H9 (cell line): ENCODE data around the gene VAV3. TPM values are rescaled to one million over a fixed set of nuclear protein-coding genes. Genes with fewer than 3 reads are reported as not detected.

Experiments used
- DNase-seq: peaks from one replicate; pipeline ENCODE4 v3.0.0-alpha.2; 2017
- H2AFZ ChIP-seq: one replicate; pipeline ENCODE4 v1.6.1; 2013; ENCODE audit warnings: mild to moderate bottlenecking, low read length, control low read depth, moderate library complexity
- H2AK5ac ChIP-seq: 2 replicates; pipeline ENCODE4 v1.6.1; 2013; ENCODE audit warnings: low read length, control low read depth, mixed read lengths; ENCODE audit not compliant: insufficient read length
- H2BK120ac ChIP-seq: one replicate; pipeline ENCODE4 v1.6.1; 2013; ENCODE audit warnings: low read depth, mild to moderate bottlenecking, low read length, control low read depth, inconsistent platforms; ENCODE audit not compliant: poor library complexity, severe bottlenecking
- H2BK12ac ChIP-seq: 2 replicates; pipeline ENCODE4 v1.6.1; 2013; ENCODE audit warnings: low read length, control low read depth, mixed read lengths, low read depth; ENCODE audit not compliant: insufficient read length
- H2BK15ac ChIP-seq: 2 replicates; pipeline ENCODE4 v1.6.1; 2013; ENCODE audit warnings: low read depth, low read length, control low read depth
- H2BK20ac ChIP-seq: one replicate; pipeline ENCODE4 v1.6.1; 2013; ENCODE audit warnings: low read depth, mild to moderate bottlenecking, low read length, control low read depth, inconsistent platforms; ENCODE audit not compliant: poor library complexity, severe bottlenecking
- H2BK5ac ChIP-seq: 2 replicates; pipeline ENCODE4 v1.6.1; 2013; ENCODE audit warnings: low read length, control low read depth, mixed read lengths; ENCODE audit not compliant: insufficient read length
- H3K14ac ChIP-seq: 2 replicates; pipeline ENCODE4 v1.6.1; 2013; ENCODE audit warnings: low read length, control low read depth; ENCODE audit not compliant: insufficient read depth
- H3K18ac ChIP-seq: 2 replicates; pipeline ENCODE4 v1.6.1; 2013; ENCODE audit warnings: low read depth, mild to moderate bottlenecking, mixed read lengths, low read length, control low read depth; ENCODE audit not compliant: insufficient read length
- H3K23ac ChIP-seq: 2 replicates; pipeline ENCODE4 v1.6.1; 2013; ENCODE audit warnings: low read length, control low read depth, mixed read lengths, low read depth; ENCODE audit not compliant: insufficient read length
- H3K23me2 ChIP-seq: 2 replicates; pipeline ENCODE4 v1.6.1; 2013; ENCODE audit warnings: low read depth, mild to moderate bottlenecking, mixed read lengths, low read length, control low read depth; ENCODE audit not compliant: insufficient read length, poor library complexity, severe bottlenecking
- H3K27ac ChIP-seq: 2 replicates; pipeline ENCODE4 v1.5.1; 2013; ENCODE audit warnings: low read length, control low read depth, mixed read lengths, low read depth; ENCODE audit not compliant: insufficient read length
- H3K27me3 ChIP-seq: 2 replicates; pipeline ENCODE4 v1.6.1; 2013; ENCODE audit warnings: low read length, control low read depth, inconsistent platforms; ENCODE audit not compliant: insufficient read depth
- H3K4ac ChIP-seq: 2 replicates; pipeline ENCODE4 v1.6.1; 2013; ENCODE audit warnings: low read depth, mild to moderate bottlenecking, control low read depth, inconsistent platforms, low read length, moderate library complexity
- H3K4me1 ChIP-seq: 2 replicates; pipeline ENCODE4 v1.6.1; 2013; ENCODE audit warnings: low read length, control low read depth, inconsistent platforms; ENCODE audit not compliant: insufficient read depth
- H3K4me2 ChIP-seq: 2 replicates; pipeline ENCODE4 v1.6.1; 2013; ENCODE audit warnings: low read length, control low read depth, mixed read lengths; ENCODE audit not compliant: insufficient read length, insufficient read depth
- H3K56ac ChIP-seq: 2 replicates; pipeline ENCODE4 v1.6.1; 2013; ENCODE audit warnings: low read depth, mild to moderate bottlenecking, mixed read lengths, low read length, control low read depth; ENCODE audit not compliant: insufficient read length
- H3K79me1 ChIP-seq: 2 replicates; pipeline ENCODE4 v1.6.1; 2013; ENCODE audit warnings: low read depth, mild to moderate bottlenecking, moderate library complexity, low read length, control low read depth, inconsistent platforms; ENCODE audit not compliant: insufficient read depth, poor library complexity, severe bottlenecking
- H3K79me2 ChIP-seq: 2 replicates; pipeline ENCODE4 v1.6.1; 2013; ENCODE audit warnings: low read length, control low read depth, inconsistent platforms; ENCODE audit not compliant: insufficient read depth
- H3K9ac ChIP-seq: 2 replicates; pipeline ENCODE4 v1.6.1; 2013; ENCODE audit warnings: low read length, control low read depth, mixed read lengths; ENCODE audit not compliant: insufficient read length; ENCODE audit errors: extremely low read depth
- H3K9me3 ChIP-seq: one replicate; pipeline ENCODE4 v1.6.1; 2013; ENCODE audit warnings: low read depth, low read length, inconsistent platforms; ENCODE audit not compliant: control insufficient read depth
- H3T11ph ChIP-seq: one replicate; pipeline ENCODE4 v1.6.1; 2013; ENCODE audit warnings: mild to moderate bottlenecking, low read length, control low read depth, inconsistent platforms
- H4K20me1 ChIP-seq: one replicate; pipeline ENCODE4 v1.6.1; 2013; ENCODE audit not compliant: control insufficient read depth, insufficient read length, insufficient read depth
- H4K5ac ChIP-seq: 2 replicates; pipeline ENCODE4 v1.6.1; 2013; ENCODE audit warnings: low read depth, mild to moderate bottlenecking, mixed read lengths, low read length, control low read depth; ENCODE audit not compliant: insufficient read length
- H4K8ac ChIP-seq: replicated peaks from 2 replicates; pipeline ENCODE4 v1.6.1; 2013; ENCODE audit warnings: low read length, control low read depth, mixed read lengths, low read depth; ENCODE audit not compliant: insufficient read length
- H4K91ac ChIP-seq: 2 replicates; pipeline ENCODE4 v1.6.1; 2013; ENCODE audit warnings: low read depth, mild to moderate bottlenecking, moderate library complexity, mixed read lengths, low read length, control low read depth; ENCODE audit not compliant: insufficient read length
- H3K27ac Mint-ChIP-seq, 3 experiments: 2 replicates in 2 of 3; 3 replicates in 1 of 3; pipeline ENCODE4 v1.8.0; 2020 to 2021; ENCODE audit warnings: mixed read lengths in 3 of 3, mild to moderate bottlenecking in 1 of 3, moderate library complexity in 1 of 3
- H3K27me3 Mint-ChIP-seq: 2 replicates; pipeline ENCODE4 v1.8.0; 2021; ENCODE audit warnings: low read depth, mild to moderate bottlenecking, moderate library complexity, mixed read lengths
- H3K36me3 Mint-ChIP-seq, 3 experiments: 2 replicates in 2 of 3; 3 replicates in 1 of 3; pipeline ENCODE4 v1.8.0; 2020 to 2021; ENCODE audit warnings: low read depth in 3 of 3, mixed read lengths in 3 of 3; ENCODE audit not compliant: insufficient read depth in 1 of 3
- H3K4me1 Mint-ChIP-seq, 2 experiments: 2 replicates each; pipeline ENCODE4 v1.8.0; 2020; ENCODE audit warnings: mixed read lengths in 2 of 2
- H3K4me3 Mint-ChIP-seq, 2 experiments: 2 replicates in 1 of 2; 3 replicates in 1 of 2; pipeline ENCODE4 v1.8.0; 2020 to 2021; ENCODE audit warnings: mild to moderate bottlenecking in 2 of 2, mixed read lengths in 2 of 2, moderate library complexity in 1 of 2
- H3K9me3 Mint-ChIP-seq, 2 experiments: 2 replicates in 1 of 2; 3 replicates in 1 of 2; pipeline ENCODE4 v1.8.0; 2020; ENCODE audit warnings: mild to moderate bottlenecking in 2 of 2, mixed read lengths in 2 of 2, moderate library complexity in 1 of 2
- WGBS: extraction: QIAGEN DNeasy Blood & Tissue Kit; methylation state at CpG from one replicate; pipeline ENCODE4 v1.1.7; 2013; ENCODE audit warnings: missing lambda C conversion rate, low lambda C conversion rate, mixed read lengths; ENCODE audit not compliant: insufficient read length; ENCODE audit errors: extremely low coverage; 5-methylcytosine and 5-hydroxymethylcytosine counted together
- total RNA-seq: library from RNA; stranded (reverse); gene quantifications from 2 replicates; pipeline ENCODE4 v1.2.1, GENCODE V29; 2021
- TF ChIP-seq, protein P1 (sequence below): fragments of 200-600 bp; sonication (generic); conservative IDR thresholded peaks from 3 replicates; pipeline ENCODE4 v1.8.0; 2021; ENCODE audit warnings: antibody characterized with exemption, mild to moderate bottlenecking

The VAV3 gene
- total RNA-seq, 1 experiment from 2014 or later: 5.1 TPM

- H2BK12ac ChIP-seq: no peak overlapping the region
- H3K27ac ChIP-seq: no peak overlapping the region
- H3K14ac ChIP-seq: no peak overlapping the region
- no peak overlapping the region for H3T11ph ChIP-seq
- H3K9me3 ChIP-seq: no peaks in the 10 kb centered on the region
- peak; percentile 41 for DNase-seq
- Mint-ChIP-seq H3K36me3 (no peaks in the 10 kb centered on the region), H3K27ac (no peak overlapping the region), H3K27me3 (no peaks in the 10 kb centered on the region), H3K9me3 (no peaks in the 10 kb centered on the region), H3K4me1 (peaks cover 18 to 20% of the 10 kb centered on the region in 2 experiments), H3K4me3 (no peak overlapping the region)
- no peak overlapping the region for H3K4ac ChIP-seq
- H4K8ac ChIP-seq: no peak overlapping the region
- H4K91ac ChIP-seq: no peak overlapping the region
- no peak overlapping the region for H3K9ac ChIP-seq
- H3K4me2 ChIP-seq: no peak overlapping the region
- H3K79me1 ChIP-seq: no peaks in the 10 kb centered on the region
- WGBS: no CpG with 5 or more reads among the region's 2 CpGs
- H3K23ac ChIP-seq: no peak overlapping the region
- H4K5ac ChIP-seq: no peak overlapping the region
- TF ChIP-seq, protein P1, sequence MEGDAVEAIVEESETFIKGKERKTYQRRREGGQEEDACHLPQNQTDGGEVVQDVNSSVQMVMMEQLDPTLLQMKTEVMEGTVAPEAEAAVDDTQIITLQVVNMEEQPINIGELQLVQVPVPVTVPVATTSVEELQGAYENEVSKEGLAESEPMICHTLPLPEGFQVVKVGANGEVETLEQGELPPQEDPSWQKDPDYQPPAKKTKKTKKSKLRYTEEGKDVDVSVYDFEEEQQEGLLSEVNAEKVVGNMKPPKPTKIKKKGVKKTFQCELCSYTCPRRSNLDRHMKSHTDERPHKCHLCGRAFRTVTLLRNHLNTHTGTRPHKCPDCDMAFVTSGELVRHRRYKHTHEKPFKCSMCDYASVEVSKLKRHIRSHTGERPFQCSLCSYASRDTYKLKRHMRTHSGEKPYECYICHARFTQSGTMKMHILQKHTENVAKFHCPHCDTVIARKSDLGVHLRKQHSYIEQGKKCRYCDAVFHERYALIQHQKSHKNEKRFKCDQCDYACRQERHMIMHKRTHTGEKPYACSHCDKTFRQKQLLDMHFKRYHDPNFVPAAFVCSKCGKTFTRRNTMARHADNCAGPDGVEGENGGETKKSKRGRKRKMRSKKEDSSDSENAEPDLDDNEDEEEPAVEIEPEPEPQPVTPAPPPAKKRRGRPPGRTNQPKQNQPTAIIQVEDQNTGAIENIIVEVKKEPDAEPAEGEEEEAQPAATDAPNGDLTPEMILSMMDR: peak; percentile 70
- H3K4me1 ChIP-seq: no peaks in the 10 kb centered on the region
- no peak overlapping the region for H2AFZ ChIP-seq
- no peak overlapping the region for H2BK15ac ChIP-seq
- H2BK20ac ChIP-seq: no peak overlapping the region
- H4K20me1 ChIP-seq: no peaks in the 10 kb centered on the region
- H3K18ac ChIP-seq: no peak overlapping the region
- no peak overlapping the region for H2BK120ac ChIP-seq
- no peak overlapping the region for H3K56ac ChIP-seq
- no peaks in the 10 kb centered on the region for H3K79me2 ChIP-seq
- no peaks in the 10 kb centered on the region for H3K23me2 ChIP-seq
- no peaks in the 10 kb centered on the region for H3K27me3 ChIP-seq
- no peak overlapping the region for H2BK5ac ChIP-seq
- no peak overlapping the region for H2AK5ac ChIP-seq
Measured at GRCh38 chr1:107787299-107787698, 177.7 kb downstream of the VAV3 start.
